Astrocyte (in vitro differentiated cells and primary cell): ENCODE data around the gene CSF1. TPM values are rescaled to one million over a fixed set of nuclear protein-coding genes. Genes with fewer than 3 reads are reported as not detected.

Experiments
- DNase-seq: peaks from one replicate; pipeline ENCODE4 v3.0.0-alpha.2; 2010; ENCODE audit warnings: low read depth
- FAIRE-seq: peaks from 2 replicates; lab custom pipeline; 2011; peaks lifted over from hg19 to GRCh38; lab: Jason Lieb, UNC
- H2AFZ ChIP-seq: 2 replicates; pipeline ENCODE4 v1.6.0; 2012; ENCODE audit warnings: low read depth, low read length, inconsistent platforms
- H3K27ac ChIP-seq: 2 replicates; pipeline ENCODE4 v1.5.1; 2011; ENCODE audit warnings: low read depth, low read length, inconsistent platforms
- H3K27me3 ChIP-seq: 2 replicates; pipeline ENCODE4 v1.6.0; 2011; ENCODE audit warnings: low read length, inconsistent platforms; ENCODE audit not compliant: insufficient read depth
- H3K36me3 ChIP-seq: 2 replicates; pipeline ENCODE4 v1.5.1; 2011; ENCODE audit warnings: low read length, inconsistent platforms; ENCODE audit not compliant: insufficient read depth
- H3K4me1 ChIP-seq: 2 replicates; pipeline ENCODE4 v1.5.1; 2011; ENCODE audit warnings: low read length, inconsistent platforms; ENCODE audit not compliant: insufficient read depth
- H3K4me2 ChIP-seq: 2 replicates; pipeline ENCODE4 v1.6.0; 2012; ENCODE audit warnings: low read length, inconsistent platforms
- H3K4me3 ChIP-seq: 2 replicates; pipeline ENCODE4 v1.5.1; 2011; ENCODE audit warnings: low read depth, mild to moderate bottlenecking, low read length, inconsistent platforms; ENCODE audit not compliant: insufficient read depth
- H3K79me2 ChIP-seq: 2 replicates; pipeline ENCODE4 v1.6.0; 2012; ENCODE audit warnings: mild to moderate bottlenecking, low read length, inconsistent platforms; ENCODE audit not compliant: insufficient read depth
- H3K9ac ChIP-seq: 2 replicates; pipeline ENCODE4 v1.6.0; 2012; ENCODE audit warnings: mild to moderate bottlenecking, low read length, inconsistent platforms
- H3K9me3 ChIP-seq: 2 replicates; pipeline ENCODE4 v1.5.1; 2012; ENCODE audit warnings: low read depth, mild to moderate bottlenecking, low read length, inconsistent platforms; ENCODE audit not compliant: insufficient read depth
- H4K20me1 ChIP-seq: 2 replicates; pipeline ENCODE4 v1.6.0; 2012; ENCODE audit warnings: low read length, inconsistent platforms; ENCODE audit not compliant: insufficient read depth
- H3K27ac Mint-ChIP-seq: one replicate; pipeline ENCODE4 v1.8.0; 2021; ENCODE audit warnings: mild to moderate bottlenecking, mixed read lengths; ENCODE audit not compliant: unreplicated experiment
- H3K27me3 Mint-ChIP-seq: one replicate; pipeline ENCODE4 v1.8.0; 2021; ENCODE audit warnings: low read depth, mixed read lengths; ENCODE audit not compliant: unreplicated experiment
- H3K36me3 Mint-ChIP-seq: one replicate; pipeline ENCODE4 v1.8.0; 2021; ENCODE audit warnings: low read depth, mixed read lengths; ENCODE audit not compliant: unreplicated experiment
- H3K4me1 Mint-ChIP-seq: one replicate; pipeline ENCODE4 v1.8.0; 2021; ENCODE audit warnings: low read depth, mixed read lengths; ENCODE audit not compliant: unreplicated experiment
- H3K4me3 Mint-ChIP-seq: one replicate; pipeline ENCODE4 v1.8.0; 2021; ENCODE audit warnings: mild to moderate bottlenecking, moderate library complexity, mixed read lengths; ENCODE audit not compliant: unreplicated experiment
- H3K9me3 Mint-ChIP-seq: one replicate; pipeline ENCODE4 v1.8.0; 2021; ENCODE audit warnings: mild to moderate bottlenecking, mixed read lengths; ENCODE audit not compliant: unreplicated experiment
- EZH2 ChIP-seq: IDR thresholded peaks from 2 replicates; pipeline ENCODE4 v1.6.1; 2012; ENCODE audit warnings: mild to moderate bottlenecking, low read length, inconsistent platforms; ENCODE audit not compliant: insufficient read depth
- total RNA-seq: library from RNA; stranded (reverse); gene quantifications from 2 replicates; pipeline ENCODE4 v1.2.1, GENCODE V29; 2021
- TF ChIP-seq, protein P1 (sequence below): IDR thresholded peaks from 2 replicates; pipeline ENCODE4 v1.5.1; 2011; ENCODE audit warnings: low read depth, mild to moderate bottlenecking, inconsistent platforms, low read length, moderate library complexity; ENCODE audit not compliant: insufficient read depth

CSF1 gene
- total RNA-seq, 1 donor from 2014 or later = 12.3 TPM

DNA sequence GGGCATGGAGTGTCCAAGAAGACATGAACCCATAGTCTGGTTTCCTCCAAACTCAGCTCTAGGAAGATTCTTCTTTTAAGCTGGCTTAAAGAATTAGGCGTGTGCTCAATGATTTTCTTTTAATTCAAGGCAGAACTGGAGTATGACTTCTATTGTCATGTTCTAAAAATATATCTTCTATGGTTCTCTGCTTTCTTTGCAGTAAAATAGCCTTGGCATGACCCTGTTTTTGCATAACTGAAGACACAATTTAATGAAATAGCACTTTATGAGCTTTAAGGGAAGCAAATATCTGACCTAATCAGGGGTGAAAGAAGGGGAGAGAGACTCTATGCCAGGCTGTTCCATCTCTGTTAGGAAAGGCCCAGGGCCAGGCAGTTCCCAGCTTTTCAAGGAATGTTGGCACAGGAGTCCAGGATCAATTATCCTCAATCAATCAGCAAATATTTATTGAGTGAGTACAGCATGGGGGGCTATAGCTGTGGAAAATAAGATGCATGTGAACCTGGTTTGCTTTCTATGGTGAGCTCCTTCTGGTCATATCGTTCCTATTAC is 7.2 kb upstream of the CSF1 start:
- H3K9me3 ChIP-seq = no peaks in the 10 kb centered on the region
- FAIRE-seq (no peak), DNase-seq (no peak)
- no peaks in the 10 kb centered on the region for H3K4me1 ChIP-seq
- no peaks in the 10 kb centered on the region for H3K79me2 ChIP-seq
- H3K27me3 Mint-ChIP-seq = peaks cover 70% of the 10 kb centered on the region
- H3K4me2 ChIP-seq = no peak overlapping the region
- TF ChIP-seq EZH2 = no peak
- TF ChIP-seq, protein P1, sequence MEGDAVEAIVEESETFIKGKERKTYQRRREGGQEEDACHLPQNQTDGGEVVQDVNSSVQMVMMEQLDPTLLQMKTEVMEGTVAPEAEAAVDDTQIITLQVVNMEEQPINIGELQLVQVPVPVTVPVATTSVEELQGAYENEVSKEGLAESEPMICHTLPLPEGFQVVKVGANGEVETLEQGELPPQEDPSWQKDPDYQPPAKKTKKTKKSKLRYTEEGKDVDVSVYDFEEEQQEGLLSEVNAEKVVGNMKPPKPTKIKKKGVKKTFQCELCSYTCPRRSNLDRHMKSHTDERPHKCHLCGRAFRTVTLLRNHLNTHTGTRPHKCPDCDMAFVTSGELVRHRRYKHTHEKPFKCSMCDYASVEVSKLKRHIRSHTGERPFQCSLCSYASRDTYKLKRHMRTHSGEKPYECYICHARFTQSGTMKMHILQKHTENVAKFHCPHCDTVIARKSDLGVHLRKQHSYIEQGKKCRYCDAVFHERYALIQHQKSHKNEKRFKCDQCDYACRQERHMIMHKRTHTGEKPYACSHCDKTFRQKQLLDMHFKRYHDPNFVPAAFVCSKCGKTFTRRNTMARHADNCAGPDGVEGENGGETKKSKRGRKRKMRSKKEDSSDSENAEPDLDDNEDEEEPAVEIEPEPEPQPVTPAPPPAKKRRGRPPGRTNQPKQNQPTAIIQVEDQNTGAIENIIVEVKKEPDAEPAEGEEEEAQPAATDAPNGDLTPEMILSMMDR = no peak
- H3K9ac ChIP-seq = no peak overlapping the region
- no peaks in the 10 kb centered on the region for H3K4me1 Mint-ChIP-seq
- H3K27ac Mint-ChIP-seq = no peak overlapping the region
- no peaks in the 10 kb centered on the region for H3K36me3 ChIP-seq
- H3K27ac ChIP-seq = no peak overlapping the region
- no peaks in the 10 kb centered on the region for H3K36me3 Mint-ChIP-seq
- H2AFZ ChIP-seq = no peak overlapping the region
- H3K4me3 ChIP-seq = no peak overlapping the region
- peaks cover 3% of the 10 kb centered on the region for H3K9me3 Mint-ChIP-seq
- peaks cover 3% of the 10 kb centered on the region for H3K27me3 ChIP-seq
- no peak overlapping the region for H3K4me3 Mint-ChIP-seq
- H4K20me1 ChIP-seq = no peaks in the 10 kb centered on the region

DNA sequence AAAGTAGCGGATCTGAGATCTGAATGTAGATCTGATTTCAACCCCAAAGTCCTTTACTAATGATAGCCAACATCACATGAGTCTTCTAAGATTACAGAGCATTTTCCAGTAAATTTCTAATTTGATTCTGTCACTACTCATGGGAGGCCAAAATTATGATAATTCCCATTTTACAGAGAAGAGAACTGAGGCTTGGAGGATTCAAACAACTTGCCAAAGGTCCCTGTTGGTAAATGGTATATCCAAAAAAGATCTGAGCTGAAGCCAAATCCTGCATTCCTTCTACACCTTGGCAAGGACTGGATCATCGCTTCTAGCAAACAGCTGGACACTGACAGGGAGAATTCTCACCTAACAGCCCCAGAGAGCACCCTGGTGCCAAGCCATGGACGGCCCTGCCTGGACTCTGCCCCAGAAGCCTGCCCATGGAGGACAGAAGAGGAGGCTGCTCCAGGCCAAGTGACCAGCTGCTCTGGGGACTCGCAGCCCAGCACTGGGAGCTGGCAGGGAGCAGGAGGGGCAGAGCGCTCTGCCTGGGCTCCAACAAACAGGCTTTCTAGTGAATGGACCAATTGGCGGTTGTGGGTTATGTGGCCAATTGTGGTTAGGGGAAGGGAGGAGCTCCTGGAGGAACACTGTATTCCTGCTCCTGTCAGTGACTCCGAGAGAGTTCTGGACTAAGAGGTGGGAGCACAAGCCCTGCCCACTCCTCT is 6.4 kb upstream of the CSF1 start:
- no peak overlapping the region for H3K9ac ChIP-seq
- no peak for TF ChIP-seq EZH2
- TF ChIP-seq, protein P1 = no peak
- no peak overlapping the region for H2AFZ ChIP-seq
- no peak overlapping the region for H3K4me2 ChIP-seq
- Mint-ChIP-seq H3K36me3 (no peaks in the 10 kb centered on the region), H3K9me3 (peaks cover 3% of the 10 kb centered on the region), H3K27ac (no peak overlapping the region), H3K4me1 (no peaks in the 10 kb centered on the region), H3K27me3 (peaks cover 75% of the 10 kb centered on the region), H3K4me3 (no peak overlapping the region)
- no peaks in the 10 kb centered on the region for H3K79me2 ChIP-seq
- H4K20me1 ChIP-seq = no peaks in the 10 kb centered on the region
- H3K36me3 ChIP-seq = no peaks in the 10 kb centered on the region
- H3K27me3 ChIP-seq = peaks cover 8% of the 10 kb centered on the region
- H3K4me3 ChIP-seq = no peak overlapping the region
- DNase-seq = peak; percentile 36
- H3K27ac ChIP-seq = no peak overlapping the region
- no peak for FAIRE-seq
- H3K4me1 ChIP-seq = no peaks in the 10 kb centered on the region
- no peaks in the 10 kb centered on the region for H3K9me3 ChIP-seq

DNA sequence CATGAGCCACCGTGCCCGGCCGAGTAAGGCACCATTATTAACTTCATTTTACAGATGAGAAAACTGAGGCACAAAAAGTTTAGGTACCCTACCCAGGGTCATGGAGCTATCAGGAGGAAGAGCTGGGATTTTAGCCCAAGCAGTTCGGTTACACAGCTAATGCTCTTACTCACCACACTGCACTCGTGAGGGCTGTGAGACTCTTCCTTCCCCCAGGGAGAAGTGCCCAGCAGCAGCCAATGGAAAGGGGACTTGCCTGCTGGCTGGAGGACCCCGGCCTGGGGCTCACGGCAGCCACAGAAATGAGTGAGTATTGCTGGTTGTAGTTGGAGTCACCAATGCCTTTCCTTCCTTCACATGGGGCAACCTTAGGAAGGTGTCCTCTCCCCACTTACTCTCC is 5.2 kb upstream of the CSF1 start:
- Histone ChIP-seq H4K20me1 (no peaks in the 10 kb centered on the region), H3K27ac (no peak overlapping the region), H3K4me1 (peaks cover 6% of the 10 kb centered on the region), H3K79me2 (no peaks in the 10 kb centered on the region), H3K9me3 (no peaks in the 10 kb centered on the region), H3K4me2 (no peak overlapping the region), H3K4me3 (no peak overlapping the region), H3K27me3 (peaks cover 8% of the 10 kb centered on the region), H2AFZ (no peak overlapping the region), H3K9ac (no peak overlapping the region), H3K36me3 (no peaks in the 10 kb centered on the region)
- H3K27me3 Mint-ChIP-seq = peaks cover 70% of the 10 kb centered on the region
- no peaks in the 10 kb centered on the region for H3K36me3 Mint-ChIP-seq
- H3K27ac Mint-ChIP-seq = peak overlapping the region; percentile 71
- FAIRE-seq (no peak), DNase-seq (no peak)
- TF ChIP-seq, protein P1 = no peak
- TF ChIP-seq EZH2 = no peak
- no peaks in the 10 kb centered on the region for H3K4me1 Mint-ChIP-seq
- peak overlapping the region; percentile 65 for H3K4me3 Mint-ChIP-seq
- H3K9me3 Mint-ChIP-seq = peaks cover 3% of the 10 kb centered on the region
